K562 (cell line): ENCODE data around the gene DNAJC11. TPM values are rescaled to one million over a fixed set of nuclear protein-coding genes. Genes with fewer than 3 reads are reported as not detected.

ENCODE experiments used
- ATAC-seq: fragments of 200-7000 bp; cut with Tn5 transposase; 3 replicates; pipeline ENCODE4 v1.9.1; 2020; ENCODE audit warnings: moderate library complexity
- BruUV-seq: library from RNA; stranded (reverse); fragments of 400-500 nt; replicated peaks from 2 replicates; lab custom pipeline; 2021; lab: Mats Ljungman, UMichigan
- CTCF ChIA-PET: fragments of 300-600 bp; formaldehyde crosslinking; extraction: SDS; loops from one replicate; lab custom pipeline; 2021; ENCODE audit warnings: low intra/inter-chr PET ratio; lab: Yijun Ruan, JAX
- POLR2A ChIA-PET: fragments of 300-600, 350-650 bp; sonication (Branson Sonifier 250); formaldehyde crosslinking; extraction: SDS; loops from one replicate; lab custom pipeline; 2021; ENCODE audit warnings: antibody characterized with exemption, inconsistent platforms; lab: Yijun Ruan, JAX
- DNase-seq, 4 experiments: peaks; one replicate each; pipeline versions ENCODE4 v3.0.0 to v3.0.0-alpha.2; 2011 to 2018; ENCODE audit warnings: low spot score in 3 of 4, mixed read lengths in 3 of 4; ENCODE audit errors: extremely low read depth in 1 of 4
- FAIRE-seq: peaks from 2 replicates; lab custom pipeline; 2011; peaks lifted over from hg19 to GRCh38; lab: Jason Lieb, UNC
- H2AFZ ChIP-seq: 2 replicates; pipeline ENCODE4 v1.6.0; 2011; ENCODE audit warnings: low read depth, low read length, control low read depth, inconsistent platforms
- H3K27ac ChIP-seq: fragments of 200-600 bp; 3 replicates; pipeline ENCODE4 v1.8.0; 2011; ENCODE audit warnings: low read depth, mild to moderate bottlenecking, control low read depth, inconsistent platforms, low read length, moderate library complexity, mixed read lengths; ENCODE audit errors: extremely low read depth
- H3K27me3 ChIP-seq, 2 experiments: fragments of 300-600 bp in 1 of 2; 2 replicates in 1 of 2; 3 replicates in 1 of 2; pipeline versions ENCODE4 v1.6.0 to v1.8.0; 2011; ENCODE audit warnings: inconsistent platforms in 2 of 2, low read length in 2 of 2, mild to moderate bottlenecking in 1 of 2, mixed read lengths in 1 of 2, moderate library complexity in 1 of 2; ENCODE audit not compliant: control insufficient read depth in 2 of 2, insufficient read depth in 2 of 2
- H3K36me3 ChIP-seq: fragments of 300-600 bp; 3 replicates; pipeline ENCODE4 v1.8.0; 2011; ENCODE audit warnings: mild to moderate bottlenecking, low read length, inconsistent platforms; ENCODE audit not compliant: control insufficient read depth, insufficient read depth
- H3K4me1 ChIP-seq, 2 experiments: fragments of 200-600 bp in 1 of 2; replicated peaks in 1 of 2; 2 replicates in 1 of 2; 3 replicates in 1 of 2; pipeline versions ENCODE4 v1.5.1 to v1.8.0; 2011; ENCODE audit warnings: inconsistent platforms in 2 of 2, low read length in 2 of 2, mild to moderate bottlenecking in 1 of 2, mixed read lengths in 1 of 2, moderate library complexity in 1 of 2; ENCODE audit not compliant: control insufficient read depth in 2 of 2, insufficient read depth in 2 of 2
- H3K4me2 ChIP-seq: 2 replicates; pipeline ENCODE4 v1.6.1; 2011; ENCODE audit warnings: low read length, control low read depth, inconsistent platforms, mixed read lengths; ENCODE audit not compliant: insufficient read depth
- H3K4me3 ChIP-seq: fragments of 200-600 bp; sonication (generic), shearing (Covaris generic); 2 replicates; pipeline ENCODE4 v1.5.1; 2016; ENCODE audit warnings: control low read depth, inconsistent platforms
- H3K79me2 ChIP-seq: fragments of 200-600 bp; 3 replicates; pipeline ENCODE4 v1.8.0; 2011; ENCODE audit warnings: low read length, inconsistent platforms; ENCODE audit not compliant: control insufficient read depth, insufficient read depth
- H3K9ac ChIP-seq, 2 experiments: 2 replicates each; pipeline versions ENCODE4 v1.6.0 to v1.6.1; 2011; ENCODE audit warnings: low read depth in 2 of 2, low read length in 2 of 2, control low read depth in 1 of 2, inconsistent platforms in 1 of 2, mild to moderate bottlenecking in 1 of 2, mixed read lengths in 1 of 2; ENCODE audit not compliant: insufficient read depth in 1 of 2
- H3K9me1 ChIP-seq: one replicate; pipeline ENCODE4 v1.6.0; 2011; ENCODE audit warnings: inconsistent platforms, mild to moderate bottlenecking, low read length, moderate library complexity; ENCODE audit not compliant: control insufficient read depth, insufficient read depth
- H3K9me3 ChIP-seq: replicated peaks from 2 replicates; pipeline ENCODE4 v1.5.1; 2011; ENCODE audit warnings: low read depth, low read length, inconsistent platforms; ENCODE audit not compliant: control insufficient read depth, insufficient read depth
- H4K20me1 ChIP-seq: replicated peaks from 2 replicates; pipeline ENCODE4 v1.6.1; 2011; ENCODE audit warnings: low read length, inconsistent platforms, mixed read lengths; ENCODE audit not compliant: control insufficient read depth, insufficient read depth
- ATF1 ChIP-seq, 2 experiments: fragments of 450-650 bp in 1 of 2; IDR thresholded peaks; 2 replicates each; pipeline ENCODE4 v1.6.1; 2016; ENCODE audit warnings: missing compliant biosample characterization in 1 of 2, missing genetic modification characterization in 1 of 2
- FOXK1 ChIP-seq: sonication (generic); formaldehyde crosslinking; IDR thresholded peaks from 2 replicates; pipeline ENCODE4 v1.8.0; 2022; ENCODE audit warnings: missing genetic modification reagents, mild to moderate bottlenecking, borderline replicate concordance
- HDAC2 ChIP-seq: fragments of 450-650 bp; IDR thresholded peaks from 2 replicates; pipeline ENCODE4 v1.6.1; 2016; ENCODE audit warnings: mild to moderate bottlenecking
- ILK ChIP-seq: fragments of 450-650 bp; IDR thresholded peaks from 2 replicates; pipeline ENCODE4 v1.6.1; 2016; ENCODE audit warnings: missing genetic modification characterization, low read depth, mild to moderate bottlenecking, missing compliant biosample characterization, moderate library complexity, borderline replicate concordance
- MGA ChIP-seq: fragments of 450-650 bp; IDR thresholded peaks from 2 replicates; pipeline ENCODE4 v1.6.1; 2016; ENCODE audit warnings: mild to moderate bottlenecking, moderate library complexity
- NCOA2 ChIP-seq, 2 experiments: fragments of 450-650 bp; IDR thresholded peaks; 2 replicates each; pipeline ENCODE4 v1.6.1; 2018; ENCODE audit warnings: mild to moderate bottlenecking in 2 of 2, moderate library complexity in 1 of 2; ENCODE audit not compliant: partially characterized antibody in 2 of 2
- PHF21A ChIP-seq: fragments of 450-650 bp; IDR thresholded peaks from 2 replicates; pipeline ENCODE4 v1.6.1; 2017; ENCODE audit warnings: low read depth, borderline replicate concordance
- SIX5 ChIP-seq, 2 experiments: IDR thresholded peaks; 2 replicates each; pipeline ENCODE4 v1.6.1; 2011; ENCODE audit warnings: low read length in 2 of 2, borderline replicate concordance in 1 of 2, low read depth in 1 of 2, mild to moderate bottlenecking in 1 of 2, moderate library complexity in 1 of 2; ENCODE audit not compliant: insufficient read depth in 1 of 2
- SMARCB1 ChIP-seq: IDR thresholded peaks from 2 replicates; pipeline ENCODE4 v1.6.1; 2011; ENCODE audit warnings: improper control_type of control experiment, low read depth; ENCODE audit not compliant: insufficient read length
- ZNF57 ChIP-seq: fragments of 450-650 bp; formaldehyde crosslinking; IDR thresholded peaks from 2 replicates; pipeline ENCODE4 v1.4.0; 2020; ENCODE audit warnings: mild to moderate bottlenecking, moderate library complexity
- WGBS: fragments of 100-300 bp; shearing (Covaris generic); methylation state at CpG from one replicate; pipeline ENCODE4 v1.1.6; 2016; ENCODE audit warnings: low coverage, mixed read lengths; ENCODE audit not compliant: insufficient coverage; ENCODE audit errors: missing lambda C conversion rate; 5-methylcytosine and 5-hydroxymethylcytosine counted together
- in situ Hi-C: fragments of 300-500 bp; cut with MboI; formaldehyde crosslinking; loops from 4 replicates; pipeline ENCODE4 v1.15.0; 2018; ENCODE audit warnings: inconsistent platforms, mixed read lengths
- intact Hi-C: fragments of 100-400 bp; cut with micrococcal nuclease; formaldehyde crosslinking; loops from 2 replicates; pipeline ENCODE4 v1.14.2; 2022
- polyA plus RNA-seq, 8 experiments: library from polyadenylated mRNA; depleted of rRNA in 4 of 8; stranded (reverse) in 5 of 8; unstranded in 3 of 8; fragments of >200 nt; fragmentation: Nextera tagmentation in 2 of 8; fragmentation: Illumina TruSeq in 1 of 8; extraction: Ambion mirVana in 2 of 8; extraction: Trizol in 1 of 8; gene quantifications; 2 replicates each; pipeline versions ENCODE4 v1.2.1 to v1.2.3, GENCODE V29; 2011 to 2014; ENCODE audit warnings: inconsistent platforms in 1 of 8, missing spikeins in 1 of 8
- total RNA-seq, 7 experiments: library from RNA; depleted of rRNA in 6 of 7; stranded (reverse); fragments of >200 nt in 6 of 7; fragmentation: Illumina TruSeq in 2 of 7; extraction: Trizol in 2 of 7; gene quantifications; 2 replicates each; pipeline versions ENCODE4 v1.2.1 to v1.2.3, GENCODE V29; 2011 to 2021; ENCODE audit warnings: low replicate concordance in 1 of 7

Gene DNAJC11
- total and polyA plus RNA-seq, 9 of the 15 experiments (the other 6 are each of a cell fraction or from before 2014, with no cell fraction given): 14.1 to 123 (median 76.6) TPM

DNA sequence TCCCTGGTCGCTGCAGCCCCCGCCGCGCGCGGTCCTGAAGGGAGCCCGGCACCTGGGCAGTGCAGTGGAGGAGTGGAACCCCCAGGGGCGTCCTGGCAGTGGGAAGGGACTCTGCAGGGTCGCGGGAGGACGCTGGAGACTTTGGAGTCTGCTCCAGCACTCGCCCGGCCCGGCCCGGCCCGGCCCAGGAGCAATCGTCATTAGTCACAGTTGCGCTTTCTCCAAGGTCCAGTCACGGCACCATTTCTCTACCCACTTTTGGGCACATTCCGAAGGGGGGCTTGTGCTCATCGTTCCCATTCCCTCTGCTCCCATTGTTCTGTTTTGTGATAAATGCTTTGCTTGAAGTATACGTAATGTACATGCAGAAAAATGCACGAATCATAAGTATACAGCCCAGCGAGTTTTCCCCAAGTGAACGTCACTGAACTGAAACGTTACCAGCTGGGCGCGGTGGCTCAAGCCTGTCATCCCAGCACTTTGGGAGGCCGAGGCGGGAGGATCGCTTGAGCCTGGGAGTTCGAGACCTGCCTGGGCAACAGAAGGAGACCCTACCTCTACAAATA, 75.9 kb downstream of the DNAJC11 start:
- 3% methylated on average over 26 of the region's 32 CpGs for WGBS
- peak; percentile 11 for FAIRE-seq
- H3K36me3 ChIP-seq: peaks cover 79% of the 10 kb centered on the region
- H3K4me1 ChIP-seq: peaks cover 12 to 48% of the 10 kb centered on the region in 2 experiments; a peak in 4 of 5 replicates
- H3K79me2 ChIP-seq: peaks cover 53% of the 10 kb centered on the region
- peak; percentile 50 for ATAC-seq
- ChIA-PET CTCF (no interaction called here), POLR2A (interaction anchor here (0.6 to 1.3 kb wide), 5 partner anchors 10 to 53 kb away, joined by 3 to 6 read pairs (median 4); partner anchors contain the start of gene KLHL21)
- in situ Hi-C loops (no loop called here), intact Hi-C loops (loop anchor here (2.0 kb wide), 1 partner anchor 13 kb away; the partner anchor contains the start of gene PHF13)
- H2AFZ ChIP-seq: 0 out of 2 replicates have a peak overlapping the region, but pooled peaks have one; percentile 66
- BruUV-seq: no TSS peak
- H3K9ac ChIP-seq: peak overlapping the region; percentile 71 to 90
- H3K9me1 ChIP-seq: no peaks in the 10 kb centered on the region
- peaks cover 19% of the 10 kb centered on the region; the same call in 1 of the 2 replicates for H4K20me1 ChIP-seq
- peak in 1 of 4 experiments; percentile 46 for DNase-seq
- H3K27ac ChIP-seq: peak overlapping the region; percentile 74; the same call in 2 of the 3 replicates
- H3K27me3 ChIP-seq: no peaks in the 10 kb centered on the region
- H3K9me3 ChIP-seq: no peaks in the 10 kb centered on the region
- H3K4me3 ChIP-seq: peak overlapping the region; percentile 91
- H3K4me2 ChIP-seq: peak overlapping the region; percentile 94
- TF ChIP-seq SIX5 (IDR thresholded peaks at IDR 0.05; ENCODE audit: borderline replicate concordance in 1 of 2, insufficient read depth in 1 of 2, low read depth in 1 of 2, low read length in 2 of 2) (no peak), ATF1 (CRISPR knock-in tag; IDR thresholded peaks at IDR 0.05) (no peak), ATF1 (tag; IDR thresholded peaks at IDR 0.05) (peak; percentile 36; the same call in 1 of the 2 replicates), FOXK1 (CRISPR knock-in tag) (0 out of 2 replicates have a peak, but pooled peaks have one; percentile 14), ZNF57 (CRISPR knock-in tag) (no peak), NCOA2 (IDR thresholded peaks at IDR 0.05; ENCODE audit: partially characterized antibody in 2 of 2) (no peak), PHF21A (no peak), MGA (no peak), HDAC2 (0 out of 2 replicates have a peak, but pooled peaks have one; percentile 33), SMARCB1 (peak; percentile 28), ILK (tag) (no peak)
